Measurements from ENCODE around the gene OXT.

- TF ChIP-seq CTCF (IDR thresholded peaks at IDR 0.05; ENCODE audit: extremely low read depth in 1 of 2, insufficient read depth in 1 of 2, low read depth in 1 of 2, low read length in 2 of 2) (no peak), POLR2AphosphoS5 (IDR thresholded peaks at IDR 0.05; ENCODE audit: insufficient read depth, low read depth, low read length) (no peak), POLR2A (IDR thresholded peaks at IDR 0.05; ENCODE audit: low read depth, low read length) (no peak), MAX (IDR thresholded peaks at IDR 0.05; ENCODE audit: insufficient read depth, insufficient read length) (no peak), JUN (IDR thresholded peaks at IDR 0.05; ENCODE audit: borderline replicate concordance, insufficient read depth, insufficient read length, low read depth) (no peak), FOS (IDR thresholded peaks at IDR 0.05; ENCODE audit: borderline replicate concordance, insufficient read depth, low read length) (no peak), EZH2 (IDR thresholded peaks at IDR 0.05; ENCODE audit: borderline replicate concordance, low read depth, low read length, severe bottlenecking) (no peak), MYC (IDR thresholded peaks at IDR 0.05; ENCODE audit: low read depth, low read length) (no peak), GATA2 (IDR thresholded peaks at IDR 0.05; ENCODE audit: insufficient read depth, insufficient read length, low read depth, low read length) (no peak)
These were observed 1.3 kb downstream of the OXT start for GRCh38 chr20:3072530-3073250.

All from endothelial cell of umbilical vein (primary cell).